Measurements from ENCODE around the gene VDAC1.
"Not testable (repeated sequence)": the region's sequence is repeated elsewhere in the genome, so short reads cannot be mapped to it uniquely, and the experiment has no call there.

VDAC1 gene

GRCh38 chr5:134004626-134005416 lies at the start of gene VDAC1:
Gene VDAC1, minus strand, starts transcription at chr5:134004975. Its CDS starts 11,963 bp downstream, at chr5:133993012.
- DNase-seq: peak; percentile 8

- DNase-seq: no peak
These were observed 49.1 kb upstream of the VDAC1 start for GRCh38 chr5:134053840-134054338.

- no peak for DNase-seq
These were observed 48.6 kb upstream of the VDAC1 start for GRCh38 chr5:134053314-134053839.

- DNase-seq: no peak
These were observed 46.5 kb upstream of the VDAC1 start for GRCh38 chr5:134051305-134051704.

- DNase-seq: no peak
These were observed 44.1 kb upstream of the VDAC1 start for GRCh38 chr5:134048864-134049263.

- DNase-seq: no peak
These were observed 42.9 kb upstream of the VDAC1 start for GRCh38 chr5:134047687-134048056.

GRCh38 chr5:134046801-134047686 lies 42.3 kb upstream of the VDAC1 start:
- DNase-seq: no peak

GRCh38 chr5:134046330-134046729 lies 41.6 kb upstream of the VDAC1 start:
- DNase-seq: no peak

GRCh38 chr5:134043793-134044792 lies 39.3 kb upstream of the VDAC1 start:
- DNase-seq: no peak

- DNase-seq: no peak
These were observed 37.0 kb upstream of the VDAC1 start for GRCh38 chr5:134041570-134042411.

GRCh38 chr5:134038138-134038537 lies 33.4 kb upstream of the VDAC1 start:
- no peak for DNase-seq

- no peak for DNase-seq
These were observed 32.4 kb upstream of the VDAC1 start for GRCh38 chr5:134037160-134037559.

- DNase-seq: no peak
These were observed 29.6 kb upstream of the VDAC1 start for GRCh38 chr5:134034326-134034725.

GRCh38 chr5:134030303-134030964 lies 25.7 kb upstream of the VDAC1 start:
- not testable (repeated sequence) for DNase-seq

- no peak for DNase-seq
These were observed 24.4 kb upstream of the VDAC1 start for GRCh38 chr5:134029156-134029555.

- no peak for DNase-seq
These were observed 23.7 kb upstream of the VDAC1 start for GRCh38 chr5:134028496-134028895.

GRCh38 chr5:134027288-134027615 lies 22.5 kb upstream of the VDAC1 start:
- DNase-seq: no peak

GRCh38 chr5:134026521-134027287 lies 21.9 kb upstream of the VDAC1 start:
- DNase-seq: peak; percentile 7

GRCh38 chr5:134025786-134026185 lies 21.0 kb upstream of the VDAC1 start:
- no peak for DNase-seq

GRCh38 chr5:134024811-134025210 lies 20.0 kb upstream of the VDAC1 start:
- no peak for DNase-seq
